ENCODE results near the gene PLK3. TPM values are rescaled to one million over a fixed set of nuclear protein-coding genes. Genes with fewer than 3 reads are reported as not detected.
"Not testable (repeated sequence)": the region's sequence is repeated elsewhere in the genome, so short reads cannot be mapped to it uniquely, and the experiment has no call there.

PLK3 gene
- polyA plus RNA-seq, 3 donors, result 6.2 to 10.1 (median 7.7) TPM

DNA sequence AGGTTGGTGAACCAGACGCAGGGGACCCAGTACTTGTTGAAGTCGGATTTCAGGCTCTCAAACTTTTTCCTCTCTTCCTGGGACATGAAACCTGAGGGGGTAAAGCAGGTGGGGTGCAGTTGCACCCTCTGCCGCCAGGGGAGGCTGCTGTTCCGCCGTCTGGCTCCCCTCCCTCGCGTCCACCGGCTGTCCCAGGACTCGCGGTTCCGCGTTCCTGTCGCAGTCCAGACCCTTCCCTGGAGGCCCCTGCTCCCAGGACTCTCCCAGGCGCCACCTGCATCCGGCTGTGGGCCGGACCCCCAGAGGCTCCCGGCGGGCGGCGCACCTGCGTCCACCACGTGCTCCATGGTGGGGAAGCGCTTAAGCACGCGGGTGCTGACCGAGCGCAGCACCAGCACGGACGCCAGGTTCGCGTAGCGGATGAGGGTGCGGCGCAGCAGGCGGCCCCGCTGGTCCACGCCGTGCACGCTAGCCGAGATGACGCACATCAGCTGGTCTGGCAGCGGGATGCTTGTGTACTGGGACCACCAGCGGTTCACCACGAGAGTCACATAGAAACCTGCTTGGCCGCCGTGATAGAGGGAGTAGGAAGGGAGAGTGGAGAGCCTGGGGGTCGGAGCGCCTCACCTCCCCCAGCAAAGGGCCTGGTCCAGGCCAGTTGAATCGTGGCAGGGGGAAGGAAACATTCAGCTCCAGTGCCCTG, 13.9 kb upstream of the PLK3 start:
- DNase-seq, result no peak

DNA sequence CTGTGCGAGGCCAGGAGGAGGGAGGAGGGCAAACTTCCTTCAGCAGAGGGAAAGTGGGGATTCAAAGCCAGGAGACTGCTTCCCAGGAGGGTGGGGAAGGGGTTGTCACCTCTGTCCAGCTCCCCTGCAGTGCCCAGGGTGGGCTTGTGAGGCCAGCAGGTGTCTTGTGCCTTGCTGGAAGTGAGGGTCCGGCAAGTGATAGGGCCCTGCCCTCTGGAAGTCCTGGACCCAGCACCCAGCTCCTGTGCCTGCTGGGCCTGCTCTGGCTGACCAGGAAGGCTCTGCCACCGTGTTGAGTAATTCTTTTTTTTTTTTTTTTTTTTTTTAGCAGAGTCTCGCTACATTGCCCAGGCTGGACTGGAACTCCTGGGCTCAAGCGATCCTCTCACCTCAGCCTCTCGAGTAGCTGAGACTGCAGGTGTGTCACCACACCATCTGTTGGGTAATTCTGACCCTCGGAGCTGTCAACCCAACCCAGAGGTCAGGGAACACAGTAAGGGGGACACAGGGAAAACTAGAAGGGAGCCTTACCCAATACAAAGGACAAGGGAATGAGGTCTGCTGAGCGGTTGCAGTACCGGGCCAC, 13.2 kb upstream of the PLK3 start:
- no peak for DNase-seq

DNA sequence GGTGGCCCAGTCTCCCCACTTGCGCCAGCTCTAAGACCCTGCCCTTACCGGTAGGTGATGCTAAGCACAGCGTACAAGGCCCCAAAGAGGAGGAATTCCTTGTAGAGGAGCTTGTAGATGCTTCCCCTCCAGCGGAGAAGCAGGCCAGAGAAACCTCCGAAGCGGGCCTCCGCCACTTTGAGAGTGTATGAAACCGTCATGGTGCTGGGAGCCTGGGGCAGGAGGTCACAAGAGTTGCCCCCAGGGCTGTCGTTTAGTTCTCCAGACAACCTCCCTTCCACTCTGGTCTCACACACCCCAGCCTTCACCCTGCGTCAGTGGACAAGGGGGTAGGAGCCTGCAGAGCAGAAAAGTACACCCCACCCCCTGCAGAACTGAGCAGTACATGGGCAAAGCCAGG, 12.7 kb upstream of the PLK3 start:
- no peak for DNase-seq

DNA sequence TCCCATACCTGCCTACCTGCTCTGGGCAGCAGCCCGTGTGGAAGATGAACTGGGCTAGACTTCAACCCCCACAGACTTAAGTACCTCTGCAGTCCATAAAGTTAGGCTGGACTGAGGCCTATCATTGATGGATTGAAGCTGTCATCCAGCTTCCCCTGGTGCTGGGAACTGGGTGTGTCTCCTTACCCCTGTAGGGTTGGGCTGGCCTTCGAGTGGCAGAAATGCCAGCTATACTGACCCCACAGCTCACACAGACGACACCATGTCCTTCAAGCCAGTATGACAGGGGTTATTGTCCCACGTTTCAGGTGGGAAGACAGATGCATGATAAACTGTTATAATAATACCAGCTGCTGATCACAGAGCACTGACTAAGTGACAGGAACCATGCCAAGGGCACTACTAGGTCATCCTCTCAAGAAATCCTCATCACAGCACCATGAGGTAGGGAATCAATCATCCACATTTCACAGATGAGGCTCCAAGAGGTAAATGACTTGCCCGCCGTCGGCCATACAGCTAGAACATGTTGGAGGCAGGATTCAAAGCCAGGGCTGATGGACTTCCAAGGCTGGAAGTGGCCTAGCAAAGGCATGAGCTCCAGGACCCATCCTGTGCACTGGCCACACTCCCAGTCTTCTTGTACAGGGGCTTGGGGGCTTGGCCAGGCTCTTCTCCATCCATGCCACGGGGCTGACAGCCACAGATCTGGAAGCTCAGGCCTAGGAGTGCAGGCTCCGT, 11.9 kb upstream of the PLK3 start, which contains the start of gene BEST4:
BEST4 (minus strand) TSS at position 51 of the 741 bp plus-strand sequence. CDS start 465 bp downstream, outside the sequence.
- DNase-seq, result no peak

DNA sequence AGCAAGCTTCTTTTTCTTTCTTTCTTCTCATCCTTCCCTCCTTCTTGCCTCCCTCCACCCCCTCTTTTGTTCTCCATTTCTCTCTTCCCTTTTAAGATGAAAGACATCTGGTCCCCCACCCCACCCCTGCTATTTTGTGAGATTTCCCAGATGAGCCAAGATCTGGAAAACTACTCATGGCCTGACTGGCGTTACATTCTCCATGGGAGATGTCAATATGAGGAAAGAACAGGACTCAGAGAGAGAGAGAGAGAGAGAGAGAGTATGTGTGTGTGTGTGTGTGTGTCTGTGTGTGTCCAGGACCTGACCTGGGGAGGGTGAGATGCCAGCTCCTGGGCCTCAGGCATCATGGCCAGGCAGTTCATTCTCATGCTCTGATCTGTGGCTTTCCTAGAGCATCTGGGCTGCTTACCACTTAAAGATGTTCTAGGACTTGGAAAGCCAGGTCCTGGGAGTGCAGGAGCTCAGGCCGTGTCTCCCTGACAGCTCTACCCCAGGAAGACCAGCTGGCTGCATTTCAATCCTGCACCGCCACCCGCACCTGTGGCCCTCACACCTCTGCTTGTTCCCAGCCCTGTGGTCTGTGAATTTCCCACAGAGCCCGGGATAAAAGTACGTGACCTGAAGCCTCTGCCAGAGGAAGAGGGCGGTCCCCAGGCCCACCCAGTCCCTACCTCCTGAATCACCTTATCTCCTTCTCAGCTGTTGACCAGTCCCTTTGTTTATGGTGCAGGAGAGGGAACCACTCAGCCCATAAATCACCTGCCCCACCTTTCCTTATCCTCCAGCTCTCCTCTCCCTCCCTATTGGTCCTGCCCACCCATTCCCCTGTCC, 9.0 kb upstream of the PLK3 start:
- no peak for DNase-seq

DNA sequence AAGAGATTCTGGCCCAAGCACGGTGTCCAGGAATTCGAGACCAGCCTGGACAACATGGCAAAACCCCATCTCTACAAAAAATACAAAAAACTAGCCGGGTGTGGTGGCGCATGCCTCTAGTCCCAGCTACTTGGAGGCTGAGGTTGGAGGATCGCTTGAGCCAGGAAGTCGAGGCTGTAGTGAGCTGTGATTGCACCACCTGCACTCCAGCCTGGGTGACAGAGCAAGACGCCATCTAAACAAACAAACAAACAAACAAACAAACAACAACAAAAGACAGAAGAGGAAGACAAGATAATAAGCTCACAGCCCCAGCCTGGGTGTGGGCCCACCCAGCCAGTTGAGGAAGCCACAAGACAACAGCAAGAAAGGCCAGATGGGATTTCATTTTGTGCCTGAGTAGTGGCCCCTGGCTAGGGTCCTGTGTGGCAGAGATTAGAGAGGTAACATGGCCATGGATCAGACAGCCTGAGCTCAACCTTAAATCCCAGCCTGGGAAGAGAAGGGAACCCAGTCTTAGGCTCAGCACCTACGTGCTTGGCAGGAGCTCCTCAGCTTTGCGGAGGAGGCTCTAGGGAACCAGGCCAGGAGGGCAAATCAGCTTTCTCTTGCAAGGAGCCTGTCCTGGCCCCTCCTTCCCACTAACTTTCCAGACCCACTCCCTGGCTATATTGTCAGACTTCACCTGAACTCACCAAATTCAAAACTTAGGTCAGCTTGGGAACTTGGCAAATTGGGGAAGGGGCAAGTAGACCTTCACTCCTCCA, 7.3 kb upstream of the PLK3 start:
- DNase-seq, result no peak

DNA sequence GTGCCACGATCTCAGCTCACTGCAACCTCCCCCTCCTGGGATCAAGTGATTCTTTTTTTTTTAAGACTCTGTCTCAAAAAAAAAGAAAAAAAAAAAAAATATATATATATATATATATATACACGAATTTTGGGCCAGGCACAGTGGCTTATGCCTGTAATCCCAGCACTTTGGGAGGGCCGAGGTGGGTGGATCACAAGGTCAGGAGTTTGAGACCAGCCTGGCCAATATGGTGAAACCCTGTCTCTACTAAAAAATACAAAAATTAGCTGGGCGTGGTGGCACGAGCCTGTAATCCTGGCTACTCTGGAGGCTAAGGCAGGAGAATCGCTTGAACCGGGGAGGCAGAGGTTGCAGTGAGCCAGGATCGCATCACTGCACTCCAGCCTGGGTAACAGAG, 2.3 kb upstream of the PLK3 start:
- DNase-seq, result not testable (repeated sequence)

DNA sequence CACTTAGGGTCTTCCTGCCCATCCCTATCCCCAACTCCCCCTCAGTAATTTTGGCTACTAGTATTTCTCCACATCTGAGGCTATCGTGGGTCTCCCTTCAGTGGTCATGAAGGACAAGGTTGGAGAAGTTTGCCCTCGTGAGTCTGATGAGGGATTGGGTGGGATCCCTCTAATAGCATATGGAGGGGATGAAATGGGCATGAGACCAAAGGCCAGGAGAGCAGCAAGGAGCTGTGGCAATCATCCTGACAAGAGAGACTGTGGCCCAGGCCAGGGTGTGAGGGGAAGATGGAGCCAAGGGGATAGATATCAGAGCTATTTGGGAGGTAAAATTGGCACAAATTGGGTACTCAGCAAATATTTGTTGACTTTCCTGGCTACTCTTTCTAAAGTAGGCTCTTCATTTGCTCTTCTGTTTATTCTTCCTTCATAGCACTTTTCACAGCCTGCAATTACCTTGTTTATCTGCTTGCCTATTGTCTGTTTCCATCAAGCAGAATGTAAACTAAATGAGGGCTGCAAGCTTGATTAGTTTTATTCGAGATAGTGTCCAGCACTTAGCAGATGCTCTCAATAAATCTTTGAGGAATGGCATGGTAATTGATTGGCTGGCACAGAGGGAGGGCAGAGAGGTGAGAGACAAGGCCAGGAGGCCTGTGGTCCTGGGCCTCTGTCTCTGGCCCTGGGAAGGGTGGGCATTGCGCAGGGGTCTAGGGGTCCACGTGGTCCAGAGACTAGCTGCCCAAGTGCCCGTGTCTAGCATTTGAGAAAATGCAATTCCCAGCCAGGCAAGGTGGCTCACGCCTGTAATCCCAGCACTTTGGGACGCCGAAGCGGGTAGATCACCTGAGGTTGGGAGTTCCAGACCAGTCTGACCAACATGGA, 1.5 kb upstream of the PLK3 start:
- DNase-seq, result no peak

DNA sequence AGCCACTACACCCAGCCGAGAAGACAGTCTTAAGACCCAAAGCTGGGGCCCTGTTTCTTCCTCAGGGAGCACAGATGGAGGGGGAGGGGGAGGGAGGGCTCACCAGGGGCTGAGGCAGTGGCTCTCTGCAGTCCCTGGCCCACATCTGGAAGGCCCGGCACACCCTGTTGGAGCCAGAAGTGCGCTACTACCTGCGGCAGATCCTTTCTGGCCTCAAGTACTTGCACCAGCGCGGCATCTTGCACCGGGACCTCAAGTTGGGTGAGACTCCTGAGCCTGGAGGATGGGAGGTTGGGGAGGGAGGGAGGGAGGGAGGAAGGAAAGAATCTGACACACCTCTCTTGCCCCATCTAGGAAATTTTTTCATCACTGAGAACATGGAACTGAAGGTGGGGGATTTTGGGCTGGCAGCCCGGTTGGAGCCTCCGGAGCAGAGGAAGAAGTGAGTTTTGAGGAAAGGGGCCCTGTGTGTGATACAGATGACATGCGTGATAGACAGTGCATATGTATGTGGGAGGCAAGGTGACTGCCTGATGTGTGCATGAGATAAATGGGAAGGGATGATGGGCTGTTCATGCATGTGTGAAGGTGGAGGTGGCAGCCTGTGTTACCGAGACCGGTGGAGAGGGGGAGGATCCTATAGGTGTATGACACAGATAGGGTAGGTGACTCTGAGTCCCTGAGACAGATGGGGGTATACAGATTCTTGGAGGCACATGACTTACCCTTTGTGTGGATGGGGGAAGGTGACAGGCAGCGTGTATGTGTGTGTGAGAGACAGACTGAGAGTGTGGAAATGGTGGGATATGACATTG, 1.5 kb downstream of the PLK3 start:
- DNase-seq, result peak; percentile 27

DNA sequence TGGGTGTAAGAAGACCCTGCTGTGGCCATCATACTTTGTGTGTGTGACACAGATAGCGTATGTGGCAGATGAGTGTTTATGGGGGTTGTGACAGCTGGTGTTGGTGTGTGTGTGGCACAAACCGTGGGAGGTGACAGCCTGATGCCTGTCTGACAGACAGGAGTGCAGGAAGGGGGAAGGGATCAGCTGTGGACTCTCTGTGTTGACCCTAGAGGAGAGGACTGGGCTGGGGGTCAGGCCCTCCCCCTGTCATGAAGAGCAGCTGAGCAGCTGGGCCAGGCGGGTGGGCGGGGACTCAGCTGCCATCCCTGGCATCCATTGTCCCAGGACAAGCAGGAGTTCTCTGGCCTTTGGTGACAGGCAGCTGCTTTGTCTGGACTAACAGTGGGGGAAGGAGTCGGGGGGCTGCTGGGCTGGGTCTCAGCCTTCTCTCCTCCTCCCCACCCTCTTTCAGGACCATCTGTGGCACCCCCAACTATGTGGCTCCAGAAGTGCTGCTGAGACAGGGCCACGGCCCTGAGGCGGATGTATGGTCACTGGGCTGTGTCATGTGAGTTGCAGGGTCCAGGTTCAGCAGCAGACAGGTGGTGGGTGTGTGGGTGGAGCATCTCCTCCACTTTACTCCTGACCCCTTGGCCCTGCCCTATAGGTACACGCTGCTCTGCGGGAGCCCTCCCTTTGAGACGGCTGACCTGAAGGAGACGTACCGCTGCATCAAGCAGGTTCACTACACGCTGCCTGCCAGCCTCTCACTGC, 2.3 kb downstream of the PLK3 start:
- peak; percentile 30 for DNase-seq

DNA sequence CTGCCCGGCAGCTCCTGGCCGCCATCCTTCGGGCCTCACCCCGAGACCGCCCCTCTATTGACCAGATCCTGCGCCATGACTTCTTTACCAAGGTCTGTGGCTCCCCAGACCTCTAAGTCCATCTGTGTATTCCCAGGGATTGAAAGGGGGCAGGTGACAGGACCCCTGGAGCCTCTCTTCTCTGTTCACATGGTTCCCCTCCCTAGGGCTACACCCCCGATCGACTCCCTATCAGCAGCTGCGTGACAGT, 2.8 kb downstream of the PLK3 start:
- no peak for DNase-seq

DNA sequence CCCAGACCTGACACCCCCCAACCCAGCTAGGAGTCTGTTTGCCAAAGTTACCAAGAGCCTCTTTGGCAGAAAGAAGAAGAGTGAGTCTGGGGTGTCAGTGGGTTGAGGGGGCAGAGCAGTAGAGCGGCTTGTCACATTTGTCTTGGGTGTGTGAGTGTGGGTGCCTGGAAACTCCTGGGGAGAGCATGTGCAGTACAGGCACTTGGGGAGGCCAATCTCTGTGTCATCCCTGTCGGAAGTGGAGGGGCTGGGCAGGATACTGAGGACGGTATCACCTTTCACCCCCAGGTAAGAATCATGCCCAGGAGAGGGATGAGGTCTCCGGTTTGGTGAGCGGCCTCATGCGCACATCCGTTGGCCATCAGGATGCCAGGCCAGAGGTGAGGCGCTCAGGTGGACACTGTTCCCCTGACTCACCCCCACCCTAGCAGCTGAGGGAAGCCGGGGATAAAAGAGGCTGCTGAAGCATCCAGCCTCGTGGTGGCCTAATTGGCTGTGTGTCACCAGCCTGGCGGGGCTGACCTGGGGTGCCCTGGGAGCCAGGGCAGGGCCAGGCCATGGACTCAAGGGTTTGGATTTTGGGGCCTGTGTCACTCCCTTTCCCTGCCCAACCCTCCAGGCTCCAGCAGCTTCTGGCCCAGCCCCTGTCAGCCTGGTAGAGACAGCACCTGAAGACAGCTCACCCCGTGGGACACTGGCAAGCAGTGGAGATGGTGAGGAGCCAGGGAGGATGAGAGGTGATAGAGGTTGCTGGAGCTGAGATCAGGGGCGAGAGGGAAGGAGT, 3.3 kb downstream of the PLK3 start:
- DNase-seq, result no peak

DNA sequence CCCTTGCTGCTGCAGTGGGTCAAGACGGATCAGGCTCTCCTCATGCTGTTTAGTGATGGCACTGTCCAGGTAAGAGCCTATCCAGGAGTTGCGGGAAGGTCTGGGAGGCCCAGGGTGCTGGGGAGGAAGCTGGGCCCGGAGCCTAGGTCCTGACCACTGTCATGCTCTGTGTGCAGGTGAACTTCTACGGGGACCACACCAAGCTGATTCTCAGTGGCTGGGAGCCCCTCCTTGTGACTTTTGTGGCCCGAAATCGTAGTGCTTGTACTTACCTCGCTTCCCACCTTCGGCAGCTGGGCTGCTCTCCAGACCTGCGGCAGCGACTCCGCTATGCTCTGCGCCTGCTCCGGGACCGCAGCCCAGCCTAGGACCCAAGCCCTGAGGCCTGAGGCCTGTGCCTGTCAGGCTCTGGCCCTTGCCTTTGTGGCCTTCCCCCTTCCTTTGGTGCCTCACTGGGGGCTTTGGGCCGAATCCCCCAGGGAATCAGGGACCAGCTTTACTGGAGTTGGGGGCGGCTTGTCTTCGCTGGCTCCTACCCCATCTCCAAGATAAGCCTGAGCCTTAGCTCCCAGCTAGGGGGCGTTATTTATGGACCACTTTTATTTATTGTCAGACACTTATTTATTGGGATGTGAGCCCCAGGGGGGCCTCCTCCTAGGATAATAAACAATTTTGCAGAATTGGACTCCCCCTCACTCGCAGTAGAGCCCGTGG, 5.3 kb downstream of the PLK3 start:
- no peak for DNase-seq

DNA sequence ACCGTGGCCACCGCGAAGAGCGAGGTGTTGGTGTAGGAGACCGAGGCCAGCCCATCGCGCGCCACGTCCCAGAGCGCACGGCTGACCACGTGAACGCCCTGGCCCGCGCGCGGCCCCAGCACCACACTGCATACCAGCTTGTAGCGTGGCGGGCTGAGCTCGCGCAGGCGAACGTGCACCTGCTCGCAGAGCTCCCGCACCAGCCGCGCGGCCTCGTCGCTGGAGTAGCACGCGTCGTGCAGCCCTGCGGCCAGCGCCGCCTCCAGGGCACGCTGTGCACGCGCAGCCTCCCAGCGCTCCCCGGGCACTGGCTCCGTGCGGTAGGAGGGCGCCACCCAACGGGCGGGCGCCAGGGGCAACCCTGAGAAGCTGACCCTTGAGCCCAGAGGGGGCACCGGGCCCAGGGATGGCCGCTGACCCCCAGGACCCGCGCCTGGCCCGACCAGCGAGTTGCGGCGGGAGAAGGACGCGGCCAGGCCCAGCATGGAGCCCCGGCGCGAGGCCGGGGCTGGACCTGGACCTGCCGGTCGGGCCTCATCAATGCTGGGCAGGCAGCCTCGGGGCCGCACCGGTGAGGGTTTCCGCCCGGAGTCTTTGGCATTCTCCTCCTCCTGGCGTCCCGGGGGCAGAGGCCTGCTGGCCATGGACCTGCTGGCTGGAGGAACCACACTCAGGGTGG, 6.0 kb downstream of the PLK3 start:
- no peak for DNase-seq

DNA sequence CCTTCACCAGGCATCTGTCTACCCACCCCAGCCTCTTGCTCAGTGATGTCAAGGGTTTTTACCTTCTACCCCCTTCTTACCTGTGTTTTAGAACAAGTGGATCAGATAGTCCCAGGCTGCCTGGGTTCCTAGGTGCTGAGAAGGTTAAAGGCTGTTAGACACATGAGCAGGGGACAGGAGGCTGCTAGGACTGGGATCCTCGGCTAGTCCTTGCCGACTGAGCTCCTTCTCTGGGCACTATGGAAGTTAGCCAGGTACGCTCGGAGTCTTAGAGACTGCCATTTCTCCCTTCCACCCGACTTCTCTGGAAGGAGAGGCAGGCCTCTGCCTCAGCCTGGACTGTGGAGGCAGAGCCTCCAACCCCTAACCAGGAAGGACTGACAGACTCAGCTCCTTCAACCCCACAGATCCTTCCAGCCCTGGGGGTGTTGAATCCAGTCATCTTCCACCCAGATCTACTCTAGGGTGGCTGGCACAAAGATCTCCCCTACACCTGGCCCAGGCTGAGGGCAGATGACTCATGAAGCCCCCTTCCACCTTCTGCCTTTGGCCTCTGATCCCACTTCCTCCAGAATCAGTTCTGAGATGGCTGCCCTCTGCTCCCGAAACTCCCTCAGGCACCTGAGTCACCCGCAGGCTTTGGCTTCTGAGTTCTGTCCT, 6.7 kb downstream of the PLK3 start, which contains the start of gene DYNLT4:
DYNLT4 (minus strand) TSS at position 648 of the 660 bp plus-strand sequence. CDS start 683 bp downstream, outside the sequence.
- DNase-seq, result no peak

All from renal pelvis (tissue), 4 donors.